Measurements from ENCODE around the gene GRIK4. TPM values are rescaled to one million over a fixed set of nuclear protein-coding genes. Genes with fewer than 3 reads are reported as not detected.

Gene GRIK4
- total and polyA plus RNA-seq, 2 donors (not counting 3 experiments of a cell fraction or from before 2014, with no cell fraction given): 0.81 to 1.6 TPM

DNA sequence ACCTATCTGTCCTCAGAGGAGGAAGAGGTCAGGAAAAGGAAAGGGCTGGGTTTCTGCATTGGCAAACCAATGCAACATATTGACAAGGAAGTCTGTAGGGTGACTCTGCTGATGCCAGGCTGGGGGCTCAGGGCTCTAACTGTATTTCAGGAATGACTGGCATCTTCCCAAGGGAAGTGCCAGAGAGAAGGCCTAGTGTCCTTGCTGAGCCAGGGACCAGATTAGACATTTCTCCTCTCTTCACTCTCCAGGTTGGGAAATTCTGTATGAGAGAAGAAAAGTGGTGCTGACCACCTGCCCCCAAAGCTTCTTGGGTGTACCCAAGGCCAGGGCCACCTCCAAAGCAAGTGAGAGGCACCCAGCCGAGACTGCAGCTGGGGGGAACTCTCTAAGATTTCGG lies 27.2 kb downstream of the GRIK4 start:
- Histone ChIP-seq H2AFZ (ENCODE audit: low read depth, low read length) (no peak overlapping the region), H3K9me1 (replicated peaks; ENCODE audit: control insufficient read depth, extremely low read depth, insufficient read depth, low read length) (no peaks in the 10 kb centered on the region), H3K27ac (ENCODE audit: insufficient read depth, low read depth, low read length) (no peak overlapping the region), H3K9ac (replicated peaks; ENCODE audit: extremely low read depth, insufficient read depth, low read length) (no peak overlapping the region), H3K36me3 (ENCODE audit: control insufficient read depth in 2 of 2, extremely low read depth in 1 of 2, insufficient read depth in 2 of 2, low read length in 2 of 2) (no peaks in the 10 kb centered on the region), H3K27me3 (ENCODE audit: control insufficient read depth in 2 of 2, insufficient read depth in 2 of 2, low read length in 2 of 2) (peaks cover 0 to 1% of the 10 kb centered on the region in 2 experiments), H3K9me3 (replicated peaks; ENCODE audit: control insufficient read depth, insufficient read depth, low read length) (no peaks in the 10 kb centered on the region), H4K20me1 (replicated peaks; ENCODE audit: control insufficient read depth, extremely low read depth, insufficient read depth, low read length) (no peaks in the 10 kb centered on the region), H3K4me2 (ENCODE audit: insufficient read depth, low read length) (no peak overlapping the region), H3K79me2 (ENCODE audit: control insufficient read depth, insufficient read depth, low read length) (no peaks in the 10 kb centered on the region), H3K4me1 (ENCODE audit: control insufficient read depth, extremely low read depth, insufficient read depth, low read length) (no peaks in the 10 kb centered on the region), H3K4me3 (replicated peaks in 1 of 3; ENCODE audit: insufficient read depth in 1 of 3, low read depth in 1 of 3, low read length in 3 of 3) (no peak overlapping the region)
- POLR2A ChIA-PET: no interaction called here
- CTCF ChIA-PET: interaction anchor here (1.4 kb wide), 1 partner anchor 10 kb away, joined by 3 read pairs; no protein-coding TSS in a partner anchor
- no TSS peak for BruUV-seq (replicated peaks)
- dilution Hi-C loops (cut with MboI; ENCODE audit: extremely low pct_ligation_motif_present, low sequenced_read_pairs): no loop called here
- TF ChIP-seq POLR2A (IDR thresholded peaks at IDR 0.05; ENCODE audit: low read depth, low read length) (no peak), JUN (IDR thresholded peaks at IDR 0.05; ENCODE audit: borderline replicate concordance, insufficient read depth, insufficient read length, low read depth) (no peak), EZH2 (IDR thresholded peaks at IDR 0.05; ENCODE audit: borderline replicate concordance, low read depth, low read length, severe bottlenecking) (no peak), GATA2 (IDR thresholded peaks at IDR 0.05; ENCODE audit: insufficient read depth, insufficient read length, low read depth, low read length) (no peak), POLR2AphosphoS5 (IDR thresholded peaks at IDR 0.05; ENCODE audit: insufficient read depth, low read depth, low read length) (no peak), MYC (IDR thresholded peaks at IDR 0.05; ENCODE audit: low read depth, low read length) (no peak), FOS (IDR thresholded peaks at IDR 0.05; ENCODE audit: borderline replicate concordance, insufficient read depth, low read length) (no peak)
- TF ChIP-seq, protein P1, sequence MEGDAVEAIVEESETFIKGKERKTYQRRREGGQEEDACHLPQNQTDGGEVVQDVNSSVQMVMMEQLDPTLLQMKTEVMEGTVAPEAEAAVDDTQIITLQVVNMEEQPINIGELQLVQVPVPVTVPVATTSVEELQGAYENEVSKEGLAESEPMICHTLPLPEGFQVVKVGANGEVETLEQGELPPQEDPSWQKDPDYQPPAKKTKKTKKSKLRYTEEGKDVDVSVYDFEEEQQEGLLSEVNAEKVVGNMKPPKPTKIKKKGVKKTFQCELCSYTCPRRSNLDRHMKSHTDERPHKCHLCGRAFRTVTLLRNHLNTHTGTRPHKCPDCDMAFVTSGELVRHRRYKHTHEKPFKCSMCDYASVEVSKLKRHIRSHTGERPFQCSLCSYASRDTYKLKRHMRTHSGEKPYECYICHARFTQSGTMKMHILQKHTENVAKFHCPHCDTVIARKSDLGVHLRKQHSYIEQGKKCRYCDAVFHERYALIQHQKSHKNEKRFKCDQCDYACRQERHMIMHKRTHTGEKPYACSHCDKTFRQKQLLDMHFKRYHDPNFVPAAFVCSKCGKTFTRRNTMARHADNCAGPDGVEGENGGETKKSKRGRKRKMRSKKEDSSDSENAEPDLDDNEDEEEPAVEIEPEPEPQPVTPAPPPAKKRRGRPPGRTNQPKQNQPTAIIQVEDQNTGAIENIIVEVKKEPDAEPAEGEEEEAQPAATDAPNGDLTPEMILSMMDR (IDR thresholded peaks at IDR 0.05; ENCODE audit: extremely low read depth in 1 of 2, insufficient read depth in 1 of 2, low read depth in 1 of 2, low read length in 2 of 2): no peak
- TF ChIP-seq, protein P2, sequence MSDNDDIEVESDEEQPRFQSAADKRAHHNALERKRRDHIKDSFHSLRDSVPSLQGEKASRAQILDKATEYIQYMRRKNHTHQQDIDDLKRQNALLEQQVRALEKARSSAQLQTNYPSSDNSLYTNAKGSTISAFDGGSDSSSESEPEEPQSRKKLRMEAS (IDR thresholded peaks at IDR 0.05; ENCODE audit: insufficient read depth, insufficient read length): no peak
- FAIRE-seq: no peak
- intact Hi-C loops (cut with micrococcal nuclease): no loop called here
- no peak for DNase-seq (ENCODE audit: low read depth, low spot score)
